Thyroid gland (tissue), 4 donors: ENCODE measurements around the gene SULT1C3. TPM values are rescaled to one million over a fixed set of nuclear protein-coding genes. Genes with fewer than 3 reads are reported as not detected.
"Not testable (repeated sequence)": the region's sequence is repeated elsewhere in the genome, so short reads cannot be mapped to it uniquely, and the experiment has no call there.

ENCODE experiments used
- DNase-seq, 2 donors: peaks; one replicate each; pipeline ENCODE4 v3.0.0-alpha.2; 2019
- H3K27ac ChIP-seq, 3 donors: fragments of 200-600 bp; sonication (generic); 1 replicate in 2 of 3; 2 replicates in 1 of 3; pipeline ENCODE4 v1.5.1; 2016 to 2019; ENCODE audit warnings: mild to moderate bottlenecking in 1 of 3, moderate library complexity in 1 of 3
- H3K27me3 ChIP-seq: fragments of 200-600 bp; sonication (generic); one replicate; pipeline ENCODE4 v1.5.1; 2019
- H3K36me3 ChIP-seq, 2 donors: fragments of 200-600 bp; sonication (generic); one replicate each; pipeline ENCODE4 v1.5.1; 2016 to 2019
- H3K4me1 ChIP-seq, 2 donors: fragments of 200-600 bp; sonication (generic); one replicate each; pipeline ENCODE4 v1.5.1; 2017 to 2019
- H3K4me3 ChIP-seq, 3 donors: fragments of 200-600 bp; sonication (generic); replicated peaks in 1 of 3; 1 replicate in 2 of 3; 2 replicates in 1 of 3; pipeline ENCODE4 v1.5.1; 2016; ENCODE audit warnings: mild to moderate bottlenecking in 1 of 3
- H3K9me3 ChIP-seq: fragments of 200-600 bp; sonication (generic); one replicate; pipeline ENCODE4 v1.5.1; 2017
- POLR2A ChIP-seq, 2 donors: fragments of 450-650 bp; IDR thresholded peaks; one replicate each; pipeline ENCODE4 v1.6.1; 2017; ENCODE audit warnings: antibody characterized with exemption in 2 of 2, mild to moderate bottlenecking in 2 of 2, moderate library complexity in 1 of 2
- WGBS, 2 donors: methylation state at CpG; one replicate each; pipeline ENCODE4 v1.1.5; 2017; 5-methylcytosine and 5-hydroxymethylcytosine counted together
- intact Hi-C: fragments of 100-400 bp; cut with DNase I; formaldehyde crosslinking; loops from one replicate; pipeline ENCODE4 v1.15.1; 2023
- total RNA-seq, 4 donors: library from RNA; depleted of rRNA; stranded (reverse); fragments of >200 nt; gene quantifications; one replicate each; pipeline ENCODE4 v1.2.3, GENCODE V29; 2016
- TF ChIP-seq, protein P1 (sequence below), 6 experiments: fragments of 200-600 bp in 3 of 6; fragments of 450-650 bp in 3 of 6; sonication (generic) in 3 of 6; IDR thresholded peaks; one replicate each; pipeline ENCODE4 v1.5.1; 2016 to 2019; ENCODE audit warnings: antibody characterized with exemption in 6 of 6, mild to moderate bottlenecking in 2 of 6, inconsistent platforms in 1 of 6, moderate library complexity in 1 of 6

Gene SULT1C3
- total RNA-seq, 4 donors from 2014 or later = not detected

DNA sequence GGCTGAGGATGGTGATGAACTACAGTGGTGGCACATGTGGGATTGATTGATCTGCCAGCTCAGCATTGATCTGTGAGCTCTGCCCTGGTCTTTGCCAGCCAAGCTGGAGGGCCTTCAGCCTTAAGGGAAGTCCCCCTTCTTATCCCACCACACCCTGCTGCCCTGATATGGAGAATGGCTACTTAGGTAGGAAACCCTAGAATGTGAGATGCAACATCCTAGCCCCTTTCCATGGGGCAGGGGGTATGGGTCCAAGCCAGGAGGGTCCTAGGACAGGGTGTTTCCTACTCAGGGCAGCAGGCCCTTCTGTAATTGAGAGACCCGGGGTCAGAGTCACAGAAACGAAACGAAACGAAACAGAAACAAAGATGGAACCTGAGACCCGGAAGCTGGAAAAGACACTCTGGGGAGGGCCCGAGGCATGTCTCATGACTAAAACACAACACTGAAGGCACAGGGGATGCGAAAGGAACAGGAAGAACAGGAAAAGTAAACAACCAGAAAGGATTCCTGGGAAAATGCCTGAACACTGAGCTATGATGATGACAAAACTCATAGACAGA is 32.0 kb downstream of the SULT1C3 start:
- H3K4me1 ChIP-seq = no peaks in the 10 kb centered on the region
- 56 to 58% methylated on average over 7 of the region's 7 CpGs for WGBS, 2 donors

DNA sequence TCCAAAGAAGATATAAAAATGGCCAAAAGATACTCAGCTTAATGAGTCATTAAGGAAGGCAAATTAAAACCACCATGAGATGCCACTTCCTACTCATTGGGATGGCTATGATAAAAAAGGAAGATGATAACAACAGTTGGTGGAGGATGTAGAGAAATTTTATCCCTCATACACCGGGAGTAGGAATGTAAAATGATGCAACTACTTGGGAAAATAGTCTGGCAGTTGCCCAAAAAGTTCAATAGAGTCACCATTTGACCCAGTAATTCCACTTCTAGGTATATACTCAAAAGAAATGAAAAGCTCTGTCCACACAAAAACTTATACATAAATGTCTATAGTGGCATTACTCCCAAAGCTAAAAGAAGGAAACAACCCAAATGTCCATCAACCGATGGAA is 38.9 kb downstream of the SULT1C3 start:
- no peak overlapping the region for H3K27ac ChIP-seq
- H3K27me3 ChIP-seq = no peaks in the 10 kb centered on the region
- H3K4me3 ChIP-seq = no peak overlapping the region
- DNase-seq = no peak
- intact Hi-C loops = no loop called here
- H3K4me1 ChIP-seq = no peaks in the 10 kb centered on the region
- no peaks in the 10 kb centered on the region for H3K36me3 ChIP-seq
- 76 to 78% methylated on average over 2 of the region's 2 CpGs for WGBS, 2 donors
- H3K9me3 ChIP-seq = no peaks in the 10 kb centered on the region
- TF ChIP-seq, protein P1, sequence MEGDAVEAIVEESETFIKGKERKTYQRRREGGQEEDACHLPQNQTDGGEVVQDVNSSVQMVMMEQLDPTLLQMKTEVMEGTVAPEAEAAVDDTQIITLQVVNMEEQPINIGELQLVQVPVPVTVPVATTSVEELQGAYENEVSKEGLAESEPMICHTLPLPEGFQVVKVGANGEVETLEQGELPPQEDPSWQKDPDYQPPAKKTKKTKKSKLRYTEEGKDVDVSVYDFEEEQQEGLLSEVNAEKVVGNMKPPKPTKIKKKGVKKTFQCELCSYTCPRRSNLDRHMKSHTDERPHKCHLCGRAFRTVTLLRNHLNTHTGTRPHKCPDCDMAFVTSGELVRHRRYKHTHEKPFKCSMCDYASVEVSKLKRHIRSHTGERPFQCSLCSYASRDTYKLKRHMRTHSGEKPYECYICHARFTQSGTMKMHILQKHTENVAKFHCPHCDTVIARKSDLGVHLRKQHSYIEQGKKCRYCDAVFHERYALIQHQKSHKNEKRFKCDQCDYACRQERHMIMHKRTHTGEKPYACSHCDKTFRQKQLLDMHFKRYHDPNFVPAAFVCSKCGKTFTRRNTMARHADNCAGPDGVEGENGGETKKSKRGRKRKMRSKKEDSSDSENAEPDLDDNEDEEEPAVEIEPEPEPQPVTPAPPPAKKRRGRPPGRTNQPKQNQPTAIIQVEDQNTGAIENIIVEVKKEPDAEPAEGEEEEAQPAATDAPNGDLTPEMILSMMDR (IDR thresholded peaks at IDR 0.05) = no peak
- TF ChIP-seq POLR2A (IDR thresholded peaks at IDR 0.05) = no peak

More for the DNA sequence above, 32.0 kb downstream of the SULT1C3 start:
- no peak overlapping the region for H3K27ac ChIP-seq
- TF ChIP-seq POLR2A (IDR thresholded peaks at IDR 0.05) = no peak
- TF ChIP-seq, protein P1 (IDR thresholded peaks at IDR 0.05) = no peak
- H3K36me3 ChIP-seq = no peaks in the 10 kb centered on the region
- no peaks in the 10 kb centered on the region for H3K27me3 ChIP-seq
- H3K4me3 ChIP-seq = no peak overlapping the region
- no peaks in the 10 kb centered on the region for H3K9me3 ChIP-seq
- intact Hi-C loops = no loop called here
- no peak for DNase-seq

DNA sequence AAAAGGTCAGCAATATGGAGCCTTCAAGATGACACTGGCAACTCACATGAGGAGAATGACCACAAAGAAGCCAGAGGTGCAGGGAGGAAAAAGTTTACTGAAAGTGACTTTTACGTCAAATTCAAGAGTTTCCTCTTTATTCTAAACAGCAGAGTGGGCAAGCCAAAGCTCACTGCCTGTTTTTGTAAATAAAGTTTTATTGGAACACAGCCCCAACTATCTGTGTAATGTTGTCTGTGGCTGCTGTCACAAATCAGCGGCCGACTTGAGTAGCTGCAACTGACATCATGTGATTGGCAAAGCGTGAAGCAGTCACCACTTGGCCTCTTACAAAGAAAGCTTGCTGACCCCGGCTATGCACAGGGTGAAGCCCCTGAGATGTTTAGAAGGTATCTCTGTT is 39.7 kb downstream of the SULT1C3 start:
- no peaks in the 10 kb centered on the region for H3K9me3 ChIP-seq
- intact Hi-C loops = no loop called here
- 65 to 76% methylated on average over 5 of the region's 5 CpGs for WGBS, 2 donors

DNA sequence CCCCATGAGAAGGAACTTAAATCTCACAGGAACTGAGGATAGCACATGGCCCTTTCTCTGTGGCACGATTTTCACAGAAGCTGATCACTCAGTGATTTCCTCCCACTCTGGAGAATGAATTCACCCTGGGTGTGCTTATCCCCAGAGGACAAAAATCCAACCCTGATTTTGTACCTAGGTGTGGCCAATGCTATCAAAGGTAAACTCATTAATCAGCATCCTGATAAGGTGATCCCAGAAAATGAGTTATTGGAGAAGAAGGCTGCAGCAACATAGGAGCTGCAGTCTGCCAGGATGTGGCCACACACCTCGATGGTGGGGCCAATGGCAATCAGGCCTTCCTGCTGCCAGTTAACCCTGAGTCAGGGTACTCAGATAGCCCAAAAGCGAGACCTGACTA is 40.7 kb downstream of the SULT1C3 start:
- Histone ChIP-seq H3K4me1 (no peaks in the 10 kb centered on the region), H3K9me3 (no peaks in the 10 kb centered on the region), H3K4me3 (no peak overlapping the region), H3K27ac (no peak overlapping the region), H3K27me3 (no peaks in the 10 kb centered on the region), H3K36me3 (no peaks in the 10 kb centered on the region)
- intact Hi-C loops = no loop called here
- DNase-seq = no peak
- TF ChIP-seq POLR2A (IDR thresholded peaks at IDR 0.05) = no peak
- TF ChIP-seq, protein P1 (IDR thresholded peaks at IDR 0.05) = no peak
- 77 to 82% methylated on average over 2 to 3 of the region's 3 CpGs for WGBS, 2 donors

More for the DNA sequence above, 39.7 kb downstream of the SULT1C3 start:
- H3K4me3 ChIP-seq = no peak overlapping the region
- no peak overlapping the region for H3K27ac ChIP-seq
- H3K27me3 ChIP-seq = no peaks in the 10 kb centered on the region
- no peaks in the 10 kb centered on the region for H3K36me3 ChIP-seq
- no peak for DNase-seq
- TF ChIP-seq POLR2A (IDR thresholded peaks at IDR 0.05) = no peak
- TF ChIP-seq, protein P1 (IDR thresholded peaks at IDR 0.05) = no peak
- H3K4me1 ChIP-seq = no peaks in the 10 kb centered on the region

DNA sequence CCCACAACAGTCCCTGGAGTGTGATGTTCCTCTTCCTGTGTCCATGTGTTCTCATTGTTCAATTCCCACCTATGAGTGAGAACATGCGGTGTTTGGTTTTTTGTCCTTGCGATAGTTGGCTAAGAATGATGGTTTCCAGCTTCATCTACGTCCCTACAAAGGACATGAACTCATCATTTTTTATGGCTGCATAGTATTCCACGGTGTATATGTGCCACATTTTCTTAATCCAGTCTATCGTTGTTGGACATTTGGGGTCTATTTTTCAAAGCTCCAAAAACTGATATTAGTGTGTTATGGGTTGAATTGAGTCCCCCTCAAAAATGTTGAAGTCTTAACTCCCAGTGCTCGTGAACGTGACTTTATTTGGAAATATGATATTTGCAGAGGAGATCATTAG is 44.8 kb downstream of the SULT1C3 start:
- intact Hi-C loops, H3K4me3 ChIP-seq, H3K27ac ChIP-seq, H3K27me3 ChIP-seq, H3K9me3 ChIP-seq, DNase-seq, H3K36me3 ChIP-seq: not testable (repeated sequence)
- WGBS, 2 donors = 92 to 94% methylated on average over 7 of the region's 7 CpGs
- H3K4me1 ChIP-seq = peaks cover 11 to 14% of the 10 kb centered on the region in 2 donors
